Measurements from ENCODE around the gene MEX3A. TPM values are rescaled to one million over a fixed set of nuclear protein-coding genes. Genes with fewer than 3 reads are reported as not detected.

Gene MEX3A
- total RNA-seq, 1 experiment from 2014 or later = 79.1 TPM

GRCh38 chr1:156053768-156054499 lies 28.3 kb downstream of the MEX3A start, which contains the start of gene UBQLN4:
Gene UBQLN4, minus strand, starts transcription at chr1:156053798. Its CDS starts 97 bp downstream, at chr1:156053701.
- peak within 1 kb of the TSS; percentile 97 for H3K27ac Mint-ChIP-seq
- peaks cover 15% of the 10 kb centered on the region for H3K4me1 Mint-ChIP-seq
- ChIA-PET POLR2A (interaction anchor here (0.6 to 1.5 kb wide), 6 partner anchors 15 to 71 kb away, joined by 3 to 10 read pairs (median 3); partner anchors contain the start of gene MEX3A), CTCF (interaction anchor here (0.6 to 7.0 kb wide), 21 partner anchors 7 to 163 kb away, joined by 3 to 52 read pairs (median 6); partner anchors contain the start of genes ARHGEF2, MEX3A and RAB25)
- DNase-seq (ENCODE audit: low spot score) = peak; percentile 87
- no peaks in the 10 kb centered on the region for H3K9me3 Mint-ChIP-seq
- H3K36me3 Mint-ChIP-seq = peaks cover 18% of the 10 kb centered on the region
- peak; percentile 49 for ATAC-seq
- H3K4me3 Mint-ChIP-seq = peak within 1 kb of the TSS; percentile 98
- H3K27me3 Mint-ChIP-seq (ENCODE audit: low read depth) = no peaks in the 10 kb centered on the region
- no peak for TF ChIP-seq ZBTB43 (CRISPR knock-in tag; IDR thresholded peaks at IDR 0.05)
- TF ChIP-seq PREB (CRISPR knock-in tag; IDR thresholded peaks at IDR 0.05; ENCODE audit: borderline replicate concordance) = no peak
- 0 out of 2 replicates have a peak, but pooled peaks have one; percentile 3 for TF ChIP-seq SP1 (CRISPR knock-in tag; conservative IDR thresholded peaks at IDR 0.05)
- no peak for TF ChIP-seq RORB (CRISPR knock-in tag; IDR thresholded peaks at IDR 0.05)
- TF ChIP-seq ZMAT4 (CRISPR knock-in tag; IDR thresholded peaks at IDR 0.05) = no peak
- TF ChIP-seq NFYB (CRISPR knock-in tag; conservative IDR thresholded peaks at IDR 0.05; ENCODE audit: low read depth) = no peak
- TF ChIP-seq HMGXB4 (CRISPR knock-in tag; IDR thresholded peaks at IDR 0.05) = no peak
- peak; percentile 20; the same call in 1 of the 2 replicates for TF ChIP-seq ZNF423 (CRISPR knock-in tag; IDR thresholded peaks at IDR 0.05)
- TF ChIP-seq AFF4 (CRISPR knock-in tag; IDR thresholded peaks at IDR 0.05; ENCODE audit: borderline replicate concordance) = no peak

- DNase-seq (ENCODE audit: low spot score) (peak; percentile 91), ATAC-seq (peak; percentile 51)
- POLR2A ChIA-PET = interaction anchor here (0.6 to 1.5 kb wide), 7 partner anchors 13 to 77 kb away, joined by 3 to 10 read pairs (median 3); partner anchors contain the start of genes ARHGEF2 and MEX3A
- peak overlapping the region; percentile 98 for H3K4me3 Mint-ChIP-seq
- no peaks in the 10 kb centered on the region for H3K27me3 Mint-ChIP-seq (ENCODE audit: low read depth)
- H3K36me3 Mint-ChIP-seq = peaks cover 26% of the 10 kb centered on the region
- H3K27ac Mint-ChIP-seq = peak overlapping the region; percentile 96
- H3K9me3 Mint-ChIP-seq = no peaks in the 10 kb centered on the region
- CTCF ChIA-PET = interaction anchor here (0.6 to 7.0 kb wide), 22 partner anchors 8 to 162 kb away, joined by 3 to 52 read pairs (median 6); partner anchors contain the start of genes ARHGEF2, MEX3A and RAB25
- H3K4me1 Mint-ChIP-seq = peaks cover 15% of the 10 kb centered on the region
- TF ChIP-seq NFE2L1 (CRISPR knock-in tag; IDR thresholded peaks at IDR 0.05) (0 out of 2 replicates have a peak, but pooled peaks have one; percentile 41), TEAD4 (CRISPR knock-in tag; IDR thresholded peaks at IDR 0.05) (no peak), NFYB (CRISPR knock-in tag; conservative IDR thresholded peaks at IDR 0.05; ENCODE audit: low read depth) (no peak), ERG (CRISPR knock-in tag; IDR thresholded peaks at IDR 0.05) (no peak), SOX15 (CRISPR knock-in tag; IDR thresholded peaks at IDR 0.05) (no peak), E2F5 (CRISPR knock-in tag; IDR thresholded peaks at IDR 0.05) (no peak), OVOL2 (CRISPR knock-in tag; IDR thresholded peaks at IDR 0.05; ENCODE audit: borderline replicate concordance) (no peak), IRF2 (CRISPR knock-in tag; IDR thresholded peaks at IDR 0.05; ENCODE audit: borderline replicate concordance, low read depth) (no peak)
Measured at GRCh38 chr1:156052862-156053767, 29.1 kb downstream of the MEX3A start.

Measured in WTC11 (cell line).